HEK293 (cell line): ENCODE results near the gene TAS2R38.

ENCODE experiments used
- KLF9 ChIP-seq: fragments of 450-650 bp; formaldehyde crosslinking; IDR thresholded peaks from 2 replicates; pipeline ENCODE4 v1.5.1; 2016; ENCODE audit warnings: missing biosample characterization, missing genetic modification characterization, low read depth
- TF ChIP-seq, protein P1 (sequence below): fragments of 450-650 bp; formaldehyde crosslinking; IDR thresholded peaks from 2 replicates; pipeline ENCODE4 v1.5.1; 2016; ENCODE audit warnings: missing biosample characterization, missing genetic modification characterization
- TF ChIP-seq, protein P2 (sequence below): fragments of 450-650 bp; formaldehyde crosslinking; IDR thresholded peaks from 2 replicates; pipeline ENCODE4 v1.5.1; 2016; ENCODE audit warnings: missing biosample characterization, missing genetic modification characterization
- TF ChIP-seq, protein P3 (sequence below): fragments of 450-650 bp; formaldehyde crosslinking; IDR thresholded peaks from 2 replicates; pipeline ENCODE4 v1.5.1; 2016; ENCODE audit warnings: missing biosample characterization, missing genetic modification characterization
- TF ChIP-seq, protein P4 (sequence below): fragments of 450-650 bp; formaldehyde crosslinking; conservative IDR thresholded peaks from 2 replicates; pipeline ENCODE4 v1.5.1; 2016; ENCODE audit warnings: low read depth, missing biosample characterization, missing genetic modification characterization

DNA sequence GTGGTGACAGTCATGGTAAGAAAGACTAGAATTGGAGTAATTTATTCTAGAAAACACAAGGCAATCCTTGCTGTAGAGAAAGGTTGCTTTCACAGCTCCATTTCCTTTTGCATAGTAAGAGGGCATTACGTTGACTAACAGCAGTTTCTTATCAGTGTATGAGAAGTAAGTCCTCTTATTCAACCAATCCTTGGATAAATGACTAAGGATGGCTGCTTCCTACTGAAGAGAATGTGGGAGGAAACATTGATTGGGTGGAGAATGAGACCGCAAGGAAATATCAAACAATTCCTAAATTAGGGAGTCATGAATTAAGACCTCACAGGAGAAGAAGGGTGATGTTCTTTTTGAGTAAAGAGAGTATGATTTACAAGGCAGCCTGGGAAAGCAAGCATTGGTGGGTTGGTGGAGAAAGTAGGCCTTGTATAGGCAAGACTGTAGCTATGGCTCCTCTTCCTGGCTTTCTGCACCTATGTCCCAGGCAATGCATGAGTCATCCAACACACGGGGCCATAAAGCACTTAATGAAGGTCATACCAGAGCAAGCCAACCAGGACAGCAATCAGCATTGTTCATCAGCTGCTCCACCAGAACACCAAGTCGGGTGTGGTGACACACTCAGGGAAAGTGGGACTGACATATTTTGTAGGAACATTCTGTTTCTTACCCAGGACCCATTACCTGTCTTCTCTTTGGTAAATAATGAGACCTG lies 27.7 kb upstream of the TAS2R38 start:
- TF ChIP-seq, protein P1, sequence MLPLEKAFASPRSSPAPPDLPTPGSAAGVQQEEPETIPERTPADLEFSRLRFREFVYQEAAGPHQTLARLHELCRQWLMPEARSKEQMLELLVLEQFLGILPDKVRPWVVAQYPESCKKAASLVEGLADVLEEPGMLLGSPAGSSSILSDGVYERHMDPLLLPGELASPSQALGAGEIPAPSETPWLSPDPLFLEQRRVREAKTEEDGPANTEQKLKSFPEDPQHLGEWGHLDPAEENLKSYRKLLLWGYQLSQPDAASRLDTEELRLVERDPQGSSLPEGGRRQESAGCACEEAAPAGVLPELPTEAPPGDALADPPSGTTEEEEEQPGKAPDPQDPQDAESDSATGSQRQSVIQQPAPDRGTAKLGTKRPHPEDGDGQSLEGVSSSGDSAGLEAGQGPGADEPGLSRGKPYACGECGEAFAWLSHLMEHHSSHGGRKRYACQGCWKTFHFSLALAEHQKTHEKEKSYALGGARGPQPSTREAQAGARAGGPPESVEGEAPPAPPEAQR (tag by site-specific recombination): no peak
- TF ChIP-seq KLF9 (tag by site-specific recombination): no peak
- TF ChIP-seq, protein P2, sequence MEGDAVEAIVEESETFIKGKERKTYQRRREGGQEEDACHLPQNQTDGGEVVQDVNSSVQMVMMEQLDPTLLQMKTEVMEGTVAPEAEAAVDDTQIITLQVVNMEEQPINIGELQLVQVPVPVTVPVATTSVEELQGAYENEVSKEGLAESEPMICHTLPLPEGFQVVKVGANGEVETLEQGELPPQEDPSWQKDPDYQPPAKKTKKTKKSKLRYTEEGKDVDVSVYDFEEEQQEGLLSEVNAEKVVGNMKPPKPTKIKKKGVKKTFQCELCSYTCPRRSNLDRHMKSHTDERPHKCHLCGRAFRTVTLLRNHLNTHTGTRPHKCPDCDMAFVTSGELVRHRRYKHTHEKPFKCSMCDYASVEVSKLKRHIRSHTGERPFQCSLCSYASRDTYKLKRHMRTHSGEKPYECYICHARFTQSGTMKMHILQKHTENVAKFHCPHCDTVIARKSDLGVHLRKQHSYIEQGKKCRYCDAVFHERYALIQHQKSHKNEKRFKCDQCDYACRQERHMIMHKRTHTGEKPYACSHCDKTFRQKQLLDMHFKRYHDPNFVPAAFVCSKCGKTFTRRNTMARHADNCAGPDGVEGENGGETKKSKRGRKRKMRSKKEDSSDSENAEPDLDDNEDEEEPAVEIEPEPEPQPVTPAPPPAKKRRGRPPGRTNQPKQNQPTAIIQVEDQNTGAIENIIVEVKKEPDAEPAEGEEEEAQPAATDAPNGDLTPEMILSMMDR (tag by site-specific recombination): no peak
- TF ChIP-seq, protein P3, sequence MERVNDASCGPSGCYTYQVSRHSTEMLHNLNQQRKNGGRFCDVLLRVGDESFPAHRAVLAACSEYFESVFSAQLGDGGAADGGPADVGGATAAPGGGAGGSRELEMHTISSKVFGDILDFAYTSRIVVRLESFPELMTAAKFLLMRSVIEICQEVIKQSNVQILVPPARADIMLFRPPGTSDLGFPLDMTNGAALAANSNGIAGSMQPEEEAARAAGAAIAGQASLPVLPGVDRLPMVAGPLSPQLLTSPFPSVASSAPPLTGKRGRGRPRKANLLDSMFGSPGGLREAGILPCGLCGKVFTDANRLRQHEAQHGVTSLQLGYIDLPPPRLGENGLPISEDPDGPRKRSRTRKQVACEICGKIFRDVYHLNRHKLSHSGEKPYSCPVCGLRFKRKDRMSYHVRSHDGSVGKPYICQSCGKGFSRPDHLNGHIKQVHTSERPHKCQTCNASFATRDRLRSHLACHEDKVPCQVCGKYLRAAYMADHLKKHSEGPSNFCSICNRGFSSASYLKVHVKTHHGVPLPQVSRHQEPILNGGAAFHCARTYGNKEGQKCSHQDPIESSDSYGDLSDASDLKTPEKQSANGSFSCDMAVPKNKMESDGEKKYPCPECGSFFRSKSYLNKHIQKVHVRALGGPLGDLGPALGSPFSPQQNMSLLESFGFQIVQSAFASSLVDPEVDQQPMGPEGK (tag by site-specific recombination): no peak
- TF ChIP-seq, protein P4, sequence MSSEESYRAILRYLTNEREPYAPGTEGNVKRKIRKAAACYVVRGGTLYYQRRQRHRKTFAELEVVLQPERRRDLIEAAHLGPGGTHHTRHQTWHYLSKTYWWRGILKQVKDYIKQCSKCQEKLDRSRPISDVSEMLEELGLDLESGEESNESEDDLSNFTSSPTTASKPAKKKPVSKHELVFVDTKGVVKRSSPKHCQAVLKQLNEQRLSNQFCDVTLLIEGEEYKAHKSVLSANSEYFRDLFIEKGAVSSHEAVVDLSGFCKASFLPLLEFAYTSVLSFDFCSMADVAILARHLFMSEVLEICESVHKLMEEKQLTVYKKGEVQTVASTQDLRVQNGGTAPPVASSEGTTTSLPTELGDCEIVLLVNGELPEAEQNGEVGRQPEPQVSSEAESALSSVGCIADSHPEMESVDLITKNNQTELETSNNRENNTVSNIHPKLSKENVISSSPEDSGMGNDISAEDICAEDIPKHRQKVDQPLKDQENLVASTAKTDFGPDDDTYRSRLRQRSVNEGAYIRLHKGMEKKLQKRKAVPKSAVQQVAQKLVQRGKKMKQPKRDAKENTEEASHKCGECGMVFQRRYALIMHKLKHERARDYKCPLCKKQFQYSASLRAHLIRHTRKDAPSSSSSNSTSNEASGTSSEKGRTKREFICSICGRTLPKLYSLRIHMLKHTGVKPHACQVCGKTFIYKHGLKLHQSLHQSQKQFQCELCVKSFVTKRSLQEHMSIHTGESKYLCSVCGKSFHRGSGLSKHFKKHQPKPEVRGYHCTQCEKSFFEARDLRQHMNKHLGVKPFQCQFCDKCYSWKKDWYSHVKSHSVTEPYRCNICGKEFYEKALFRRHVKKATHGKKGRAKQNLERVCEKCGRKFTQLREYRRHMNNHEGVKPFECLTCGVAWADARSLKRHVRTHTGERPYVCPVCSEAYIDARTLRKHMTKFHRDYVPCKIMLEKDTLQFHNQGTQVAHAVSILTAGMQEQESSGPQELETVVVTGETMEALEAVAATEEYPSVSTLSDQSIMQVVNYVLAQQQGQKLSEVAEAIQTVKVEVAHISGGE: no peak
